ENCODE results near the gene FBXL17. TPM values are rescaled to one million over a fixed set of nuclear protein-coding genes. Genes with fewer than 3 reads are reported as not detected.

The FBXL17 gene
- total RNA-seq, 1 donor from 2014 or later = 17.6 TPM

DNA sequence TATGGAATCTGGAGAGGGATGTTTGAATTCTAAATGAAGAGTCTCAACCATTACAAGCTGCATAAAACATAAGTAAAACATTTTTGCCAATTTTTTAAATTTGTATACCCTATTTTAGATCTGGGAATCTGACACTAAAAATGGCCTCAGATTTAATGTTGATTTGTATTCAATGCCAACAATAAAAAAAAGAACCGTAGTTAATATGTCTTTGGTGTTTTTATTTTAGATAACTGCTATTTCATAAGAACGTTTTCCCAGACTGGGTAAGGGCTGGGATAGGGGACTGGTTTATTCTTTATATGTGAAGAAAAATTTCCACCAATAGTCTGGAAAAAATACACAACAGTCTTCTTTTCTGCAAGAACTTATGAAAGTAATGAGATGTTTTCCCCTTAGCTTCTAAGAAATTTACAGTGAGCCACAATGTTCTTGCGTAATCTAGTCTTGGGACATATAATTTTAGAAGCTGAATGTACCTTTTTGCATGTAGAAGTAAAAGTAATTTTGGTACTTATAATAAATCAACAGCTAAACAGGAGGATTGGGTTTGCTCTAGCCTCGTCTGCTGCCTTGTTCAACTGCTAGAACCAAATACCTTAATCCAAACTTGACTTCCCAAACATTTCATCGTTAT lies 466.6 kb downstream of the FBXL17 start:
- TF ChIP-seq, protein P1, sequence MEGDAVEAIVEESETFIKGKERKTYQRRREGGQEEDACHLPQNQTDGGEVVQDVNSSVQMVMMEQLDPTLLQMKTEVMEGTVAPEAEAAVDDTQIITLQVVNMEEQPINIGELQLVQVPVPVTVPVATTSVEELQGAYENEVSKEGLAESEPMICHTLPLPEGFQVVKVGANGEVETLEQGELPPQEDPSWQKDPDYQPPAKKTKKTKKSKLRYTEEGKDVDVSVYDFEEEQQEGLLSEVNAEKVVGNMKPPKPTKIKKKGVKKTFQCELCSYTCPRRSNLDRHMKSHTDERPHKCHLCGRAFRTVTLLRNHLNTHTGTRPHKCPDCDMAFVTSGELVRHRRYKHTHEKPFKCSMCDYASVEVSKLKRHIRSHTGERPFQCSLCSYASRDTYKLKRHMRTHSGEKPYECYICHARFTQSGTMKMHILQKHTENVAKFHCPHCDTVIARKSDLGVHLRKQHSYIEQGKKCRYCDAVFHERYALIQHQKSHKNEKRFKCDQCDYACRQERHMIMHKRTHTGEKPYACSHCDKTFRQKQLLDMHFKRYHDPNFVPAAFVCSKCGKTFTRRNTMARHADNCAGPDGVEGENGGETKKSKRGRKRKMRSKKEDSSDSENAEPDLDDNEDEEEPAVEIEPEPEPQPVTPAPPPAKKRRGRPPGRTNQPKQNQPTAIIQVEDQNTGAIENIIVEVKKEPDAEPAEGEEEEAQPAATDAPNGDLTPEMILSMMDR (IDR thresholded peaks at IDR 0.05) = no peak
- H3K36me3 Mint-ChIP-seq (ENCODE audit: unreplicated experiment) = no peaks in the 10 kb centered on the region
- no peaks in the 10 kb centered on the region for H3K9me3 Mint-ChIP-seq (ENCODE audit: unreplicated experiment)
- H3K4me3 Mint-ChIP-seq (ENCODE audit: unreplicated experiment) = no peak overlapping the region
- no peak for DNase-seq (ENCODE audit: extremely low spot score, unreplicated experiment)
- no peaks in the 10 kb centered on the region for H3K27me3 Mint-ChIP-seq (ENCODE audit: unreplicated experiment)
- no peaks in the 10 kb centered on the region for H3K4me1 Mint-ChIP-seq (ENCODE audit: unreplicated experiment)
- no peak overlapping the region for H3K27ac Mint-ChIP-seq (ENCODE audit: unreplicated experiment)

- H3K27ac Mint-ChIP-seq (ENCODE audit: unreplicated experiment) = no peak overlapping the region
- TF ChIP-seq, protein P1 (IDR thresholded peaks at IDR 0.05) = no peak
- H3K4me1 Mint-ChIP-seq (ENCODE audit: unreplicated experiment) = no peaks in the 10 kb centered on the region
- H3K27me3 Mint-ChIP-seq (ENCODE audit: unreplicated experiment) = no peaks in the 10 kb centered on the region
- DNase-seq (ENCODE audit: extremely low spot score, unreplicated experiment) = no peak
- no peak overlapping the region for H3K4me3 Mint-ChIP-seq (ENCODE audit: unreplicated experiment)
- no peaks in the 10 kb centered on the region for H3K9me3 Mint-ChIP-seq (ENCODE audit: unreplicated experiment)
- peaks cover 2% of the 10 kb centered on the region for H3K36me3 Mint-ChIP-seq (ENCODE audit: unreplicated experiment)
These were observed 468.4 kb downstream of the FBXL17 start for GRCh38 chr5:107913494-107913893.

DNA sequence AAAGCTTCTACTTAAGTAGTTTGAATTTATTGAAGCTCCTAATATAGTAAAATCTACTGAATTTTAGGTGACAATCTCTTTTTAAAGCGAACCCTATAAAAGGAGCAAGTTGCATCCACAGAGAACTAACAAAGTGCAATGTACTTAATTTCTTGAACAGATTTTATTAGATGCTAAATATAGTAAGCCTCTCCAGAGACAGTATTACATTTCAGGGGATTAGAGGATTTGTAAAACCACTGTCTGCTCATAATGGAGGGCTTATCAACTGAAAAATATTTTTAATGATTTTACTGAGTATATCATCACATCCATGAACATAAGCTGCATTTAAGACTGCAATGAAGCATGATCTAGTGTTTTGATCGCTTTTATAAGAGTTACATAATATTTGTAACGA lies 481.2 kb downstream of the FBXL17 start:
- Mint-ChIP-seq H3K9me3 (ENCODE audit: unreplicated experiment) (peaks cover 5% of the 10 kb centered on the region), H3K27ac (ENCODE audit: unreplicated experiment) (no peak overlapping the region), H3K36me3 (ENCODE audit: unreplicated experiment) (no peaks in the 10 kb centered on the region), H3K27me3 (ENCODE audit: unreplicated experiment) (no peaks in the 10 kb centered on the region), H3K4me1 (ENCODE audit: unreplicated experiment) (no peaks in the 10 kb centered on the region), H3K4me3 (ENCODE audit: unreplicated experiment) (no peak overlapping the region)
- no peak for DNase-seq (ENCODE audit: extremely low spot score, unreplicated experiment)
- TF ChIP-seq, protein P1 (IDR thresholded peaks at IDR 0.05) = no peak

GRCh38 chr5:107894361-107894760 lies 487.5 kb downstream of the FBXL17 start:
- no peak overlapping the region for H3K27ac Mint-ChIP-seq (ENCODE audit: unreplicated experiment)
- H3K36me3 Mint-ChIP-seq (ENCODE audit: unreplicated experiment) = no peaks in the 10 kb centered on the region
- H3K4me1 Mint-ChIP-seq (ENCODE audit: unreplicated experiment) = no peaks in the 10 kb centered on the region
- no peak for DNase-seq (ENCODE audit: extremely low spot score, unreplicated experiment)
- H3K4me3 Mint-ChIP-seq (ENCODE audit: unreplicated experiment) = no peak overlapping the region
- H3K27me3 Mint-ChIP-seq (ENCODE audit: unreplicated experiment) = no peaks in the 10 kb centered on the region
- TF ChIP-seq, protein P1 (IDR thresholded peaks at IDR 0.05) = no peak
- H3K9me3 Mint-ChIP-seq (ENCODE audit: unreplicated experiment) = no peaks in the 10 kb centered on the region

GRCh38 chr5:107893642-107894041 lies 488.3 kb downstream of the FBXL17 start:
- DNase-seq (ENCODE audit: extremely low spot score, unreplicated experiment) = no peak
- H3K27ac Mint-ChIP-seq (ENCODE audit: unreplicated experiment) = no peak overlapping the region
- H3K27me3 Mint-ChIP-seq (ENCODE audit: unreplicated experiment) = no peaks in the 10 kb centered on the region
- H3K36me3 Mint-ChIP-seq (ENCODE audit: unreplicated experiment) = no peaks in the 10 kb centered on the region
- no peaks in the 10 kb centered on the region for H3K9me3 Mint-ChIP-seq (ENCODE audit: unreplicated experiment)
- TF ChIP-seq, protein P1 (IDR thresholded peaks at IDR 0.05) = no peak
- H3K4me1 Mint-ChIP-seq (ENCODE audit: unreplicated experiment) = no peaks in the 10 kb centered on the region
- no peak overlapping the region for H3K4me3 Mint-ChIP-seq (ENCODE audit: unreplicated experiment)

All from osteocyte (in vitro differentiated cells).